CD8-positive, alpha-beta memory T cell (primary cell): Measurements from ENCODE around the gene CYREN. TPM values are rescaled to one million over a fixed set of nuclear protein-coding genes. Genes with fewer than 3 reads are reported as not detected.

Source experiments
- CTCF ChIA-PET: fragments of 350-600 bp; sonication (Branson Sonifier 250); formaldehyde crosslinking; loops from one replicate; lab custom pipeline; 2021; ENCODE audit warnings: antibody characterized with exemption; lab: Charles Lee
- POLR2A ChIA-PET: fragments of 350-600 bp; sonication (Branson Sonifier 250); formaldehyde crosslinking; loops from one replicate; lab custom pipeline; 2021; ENCODE audit warnings: antibody characterized with exemption; lab: Charles Lee
- DNase-seq, 5 donors: peaks; one replicate each; pipeline versions ENCODE4 v3.0.0 to v3.0.0-alpha.2; 2020 to 2022; ENCODE audit warnings: mixed read lengths in 1 of 5
- H3K27ac ChIP-seq: one replicate; pipeline ENCODE4 v1.7.0; 2013; ENCODE audit warnings: low read depth, mild to moderate bottlenecking, low read length, moderate library complexity
- H3K27me3 ChIP-seq: 2 replicates; pipeline ENCODE4 v1.7.0; 2013; ENCODE audit warnings: low read length, mild to moderate bottlenecking; ENCODE audit not compliant: insufficient read depth, poor library complexity, severe bottlenecking
- H3K36me3 ChIP-seq: 2 replicates; pipeline ENCODE4 v1.7.0; 2013; ENCODE audit warnings: mild to moderate bottlenecking, low read length, moderate library complexity; ENCODE audit not compliant: insufficient read depth
- H3K4me1 ChIP-seq: 2 replicates; pipeline ENCODE4 v1.7.0; 2013; ENCODE audit warnings: mild to moderate bottlenecking, low read length, moderate library complexity; ENCODE audit not compliant: insufficient read depth
- H3K4me3 ChIP-seq: 2 replicates; pipeline ENCODE4 v1.7.0; 2013; ENCODE audit warnings: mild to moderate bottlenecking, low read length
- H3K9me3 ChIP-seq: 2 replicates; pipeline ENCODE4 v1.7.0; 2013; ENCODE audit warnings: mild to moderate bottlenecking, low read length
- H3K27ac Mint-ChIP-seq, 8 donors: one replicate each; pipeline ENCODE4 v1.8.0; 2020 to 2021; ENCODE audit warnings: mixed read lengths in 8 of 8, mild to moderate bottlenecking in 6 of 8, inconsistent platforms in 3 of 8, moderate library complexity in 3 of 8
- H3K27me3 Mint-ChIP-seq, 2 donors: one replicate each; pipeline ENCODE4 v1.8.0; 2020 to 2021; ENCODE audit warnings: mixed read lengths in 2 of 2, mild to moderate bottlenecking in 1 of 2, moderate library complexity in 1 of 2
- H3K36me3 Mint-ChIP-seq, 3 donors: one replicate each; pipeline ENCODE4 v1.8.0; 2020 to 2021; ENCODE audit warnings: mixed read lengths in 3 of 3, inconsistent platforms in 1 of 3, mild to moderate bottlenecking in 1 of 3
- H3K4me1 Mint-ChIP-seq, 3 donors: one replicate each; pipeline ENCODE4 v1.8.0; 2020 to 2021; ENCODE audit warnings: mixed read lengths in 3 of 3, inconsistent platforms in 1 of 3, mild to moderate bottlenecking in 1 of 3
- H3K4me3 Mint-ChIP-seq, 7 donors: one replicate each; pipeline ENCODE4 v1.8.0; 2020 to 2021; ENCODE audit warnings: mixed read lengths in 7 of 7, mild to moderate bottlenecking in 6 of 7, moderate library complexity in 4 of 7, inconsistent platforms in 2 of 7
- H3K9me3 Mint-ChIP-seq, 5 donors: one replicate each; pipeline ENCODE4 v1.8.0; 2020 to 2022; ENCODE audit warnings: mixed read lengths in 5 of 5, mild to moderate bottlenecking in 3 of 5, moderate library complexity in 2 of 5, inconsistent platforms in 1 of 5
- polyA plus RNA-seq: library from polyadenylated mRNA; unstranded; fragments of 300-500 nt; fragmentation: Illumina TruSeq; gene quantifications from one replicate; pipeline ENCODE4 v1.2.3, GENCODE V29; 2021
- total RNA-seq, 2 experiments: library from RNA; stranded (reverse); gene quantifications; one replicate each; pipeline ENCODE4 v1.2.3, GENCODE V29; 2021

Gene CYREN
- total and polyA plus RNA-seq, 3 experiments from 2014 or later: 45.4 to 79.9 (median 77.2) TPM

- peaks cover 17% of the 10 kb centered on the region for H3K4me1 ChIP-seq
- Mint-ChIP-seq H3K4me1 (peaks cover 48 to 75% (median 63%) of the 10 kb centered on the region in 3 donors), H3K27ac (peak overlapping the region; percentile 64 to 99 (median 96)), H3K9me3 (no peaks in the 10 kb centered on the region), H3K36me3 (peaks cover 0 to 58% (median 5%) of the 10 kb centered on the region in 3 donors), H3K27me3 (no peaks in the 10 kb centered on the region), H3K4me3 (peak overlapping the region in 6 of 7 donors; percentile 17 to 97 (median 88))
- CTCF ChIA-PET: interaction anchor here (1.1 to 1.5 kb wide), 4 partner anchors 10 to 175 kb away, joined by 3 to 5 read pairs (median 4); partner anchors contain the start of gene TMEM140
- peaks cover 33% of the 10 kb centered on the region for H3K36me3 ChIP-seq
- H3K27ac ChIP-seq: no peak overlapping the region
- no peaks in the 10 kb centered on the region for H3K27me3 ChIP-seq
- no peak overlapping the region for H3K4me3 ChIP-seq
- no peaks in the 10 kb centered on the region for H3K9me3 ChIP-seq
- DNase-seq: peak in 2 of 5 donors; percentile 22 to 25
- POLR2A ChIA-PET: interaction anchor here (1.8 kb wide), 1 partner anchor 7 kb away, joined by 7 read pairs; no protein-coding TSS in a partner anchor
Observed at GRCh38 chr7:135168001-135168400, 2.5 kb downstream of the CYREN start.

GRCh38 chr7:135167365-135167917 lies 3.1 kb downstream of the CYREN start:
- no peak overlapping the region for H3K27ac ChIP-seq
- peak overlapping the region; percentile 2 to 97 (median 37) for H3K4me3 Mint-ChIP-seq
- CTCF ChIA-PET: interaction anchor here (1.1 to 3.0 kb wide), 5 partner anchors 10 to 181 kb away, joined by 3 to 11 read pairs (median 4); partner anchors contain the start of genes AGBL3 and TMEM140
- peaks cover 35% of the 10 kb centered on the region for H3K36me3 ChIP-seq
- H3K36me3 Mint-ChIP-seq: peaks cover under 1 to 64% (median 5%) of the 10 kb centered on the region in 3 donors
- POLR2A ChIA-PET: no interaction called here
- H3K4me1 Mint-ChIP-seq: peaks cover 48 to 80% (median 66%) of the 10 kb centered on the region in 3 donors
- H3K4me3 ChIP-seq: no peak overlapping the region
- no peaks in the 10 kb centered on the region for H3K9me3 Mint-ChIP-seq
- H3K27ac Mint-ChIP-seq: peak overlapping the region; percentile 64 to 99 (median 87)
- no peaks in the 10 kb centered on the region for H3K9me3 ChIP-seq
- peak in 1 of 5 donors; percentile 17 for DNase-seq
- no peaks in the 10 kb centered on the region for H3K27me3 Mint-ChIP-seq
- H3K27me3 ChIP-seq: no peaks in the 10 kb centered on the region
- H3K4me1 ChIP-seq: peaks cover 17% of the 10 kb centered on the region

- H3K9me3 Mint-ChIP-seq: no peaks in the 10 kb centered on the region
- H3K4me1 Mint-ChIP-seq: peaks cover 56 to 85% (median 68%) of the 10 kb centered on the region in 3 donors
- no peaks in the 10 kb centered on the region for H3K9me3 ChIP-seq
- ChIA-PET CTCF (interaction anchor here (1.2 to 3.0 kb wide), 3 partner anchors 9 to 180 kb away, joined by 3 to 11 read pairs (median 3); partner anchors contain the start of gene AGBL3), POLR2A (interaction anchor here (0.7 kb wide), 1 partner anchor 19 kb away, joined by 3 read pairs; the partner anchor contains the start of gene TMEM140)
- no peak overlapping the region for H3K4me3 ChIP-seq
- H3K27ac ChIP-seq: no peak overlapping the region
- no peaks in the 10 kb centered on the region for H3K27me3 ChIP-seq
- peaks cover 6 to 74% (median 8%) of the 10 kb centered on the region in 3 donors for H3K36me3 Mint-ChIP-seq
- H3K27me3 Mint-ChIP-seq: no peaks in the 10 kb centered on the region
- H3K36me3 ChIP-seq: peaks cover 37% of the 10 kb centered on the region
- peak overlapping the region; percentile 50 to 99 (median 82) for H3K27ac Mint-ChIP-seq
- DNase-seq: no peak
- peak overlapping the region in 4 of 7 donors; percentile 19 to 47 (median 35) for H3K4me3 Mint-ChIP-seq
- H3K4me1 ChIP-seq: peaks cover 17% of the 10 kb centered on the region
Observed at GRCh38 chr7:135166338-135166990, 4.0 kb downstream of the CYREN start.

- H3K4me3 ChIP-seq: no peak overlapping the region
- peak overlapping the region in 7 of 8 donors; percentile 33 to 99 (median 60) for H3K27ac Mint-ChIP-seq
- DNase-seq: no peak
- CTCF ChIA-PET: interaction anchor here (1.2 to 3.0 kb wide), 3 partner anchors 18 to 180 kb away, joined by 3 to 14 read pairs (median 11); partner anchors contain the start of genes AGBL3 and TMEM140
- peak overlapping the region in 1 of 7 donors; percentile 34 for H3K4me3 Mint-ChIP-seq
- POLR2A ChIA-PET: interaction anchor here (0.7 kb wide), 1 partner anchor 18 kb away, joined by 4 read pairs; the partner anchor contains the start of gene TMEM140
- no peaks in the 10 kb centered on the region for H3K9me3 ChIP-seq
- no peak overlapping the region for H3K27ac ChIP-seq
- no peaks in the 10 kb centered on the region for H3K27me3 Mint-ChIP-seq
- no peaks in the 10 kb centered on the region for H3K9me3 Mint-ChIP-seq
- peaks cover 21% of the 10 kb centered on the region for H3K4me1 ChIP-seq
- peaks cover 37% of the 10 kb centered on the region for H3K36me3 ChIP-seq
- peaks cover 6 to 80% (median 8%) of the 10 kb centered on the region in 3 donors for H3K36me3 Mint-ChIP-seq
- no peaks in the 10 kb centered on the region for H3K27me3 ChIP-seq
- peaks cover 57 to 85% (median 71%) of the 10 kb centered on the region in 3 donors for H3K4me1 Mint-ChIP-seq
Observed at GRCh38 chr7:135165862-135166261, 4.6 kb downstream of the CYREN start.

GRCh38 chr7:135164357-135165061 lies 6.0 kb downstream of the CYREN start:
- Mint-ChIP-seq H3K27ac (peak overlapping the region in 7 of 8 donors; percentile 47 to 87 (median 83)), H3K36me3 (peaks cover 10 to 82% (median 12%) of the 10 kb centered on the region in 3 donors), H3K9me3 (no peaks in the 10 kb centered on the region), H3K4me1 (peaks cover 64 to 92% (median 80%) of the 10 kb centered on the region in 3 donors), H3K27me3 (no peaks in the 10 kb centered on the region), H3K4me3 (peak overlapping the region in 1 of 7 donors; percentile 14)
- Histone ChIP-seq H3K4me1 (peaks cover 30% of the 10 kb centered on the region), H3K27me3 (no peaks in the 10 kb centered on the region), H3K4me3 (no peak overlapping the region), H3K9me3 (no peaks in the 10 kb centered on the region), H3K27ac (no peak overlapping the region), H3K36me3 (peaks cover 37% of the 10 kb centered on the region)
- DNase-seq: no peak
- ChIA-PET POLR2A (interaction anchor here (1.4 kb wide), 1 partner anchor 17 kb away, joined by 4 read pairs; the partner anchor contains the start of gene TMEM140), CTCF (interaction anchor here (0.9 to 3.0 kb wide), 3 partner anchors 17 to 178 kb away, joined by 3 to 14 read pairs (median 11); partner anchors contain the start of genes AGBL3 and TMEM140)

- H3K4me3 Mint-ChIP-seq: no peak overlapping the region
- no peaks in the 10 kb centered on the region for H3K9me3 Mint-ChIP-seq
- POLR2A ChIA-PET: no interaction called here
- H3K36me3 ChIP-seq: peaks cover 36% of the 10 kb centered on the region
- CTCF ChIA-PET: interaction anchor here (1.5 to 3.3 kb wide), 2 partner anchors 8 to 176 kb away, joined by 5 to 28 read pairs; partner anchors contain the start of genes AGBL3 and CYREN
- H3K9me3 ChIP-seq: no peaks in the 10 kb centered on the region
- no peak overlapping the region for H3K4me3 ChIP-seq
- no peaks in the 10 kb centered on the region for H3K27me3 Mint-ChIP-seq
- peak overlapping the region; percentile 32 to 91 (median 70) for H3K27ac Mint-ChIP-seq
- H3K27me3 ChIP-seq: no peaks in the 10 kb centered on the region
- no peak for DNase-seq
- peaks cover 59 to 92% (median 76%) of the 10 kb centered on the region in 3 donors for H3K4me1 Mint-ChIP-seq
- peaks cover 10 to 71% (median 12%) of the 10 kb centered on the region in 3 donors for H3K36me3 Mint-ChIP-seq
- peaks cover 36% of the 10 kb centered on the region for H3K4me1 ChIP-seq
- H3K27ac ChIP-seq: no peak overlapping the region
Observed at GRCh38 chr7:135162382-135163001, 8.0 kb downstream of the CYREN start.

GRCh38 chr7:135161669-135162068 lies 8.8 kb downstream of the CYREN start:
- H3K36me3 Mint-ChIP-seq: peaks cover 15 to 72% (median 15%) of the 10 kb centered on the region in 3 donors
- peaks cover 4 to 6% (median 5%) of the 10 kb centered on the region in 5 donors for H3K9me3 Mint-ChIP-seq
- Histone ChIP-seq H3K27me3 (no peaks in the 10 kb centered on the region), H3K27ac (peak overlapping the region; percentile 74), H3K9me3 (peaks cover 4% of the 10 kb centered on the region), H3K4me3 (no peak overlapping the region), H3K36me3 (peaks cover 35% of the 10 kb centered on the region), H3K4me1 (peaks cover 42% of the 10 kb centered on the region)
- peaks cover 61 to 92% (median 76%) of the 10 kb centered on the region in 3 donors for H3K4me1 Mint-ChIP-seq
- ChIA-PET CTCF (interaction anchor here (1.5 to 3.3 kb wide), 3 partner anchors 8 to 175 kb away, joined by 5 to 28 read pairs (median 8); partner anchors contain the start of genes AGBL3 and CYREN), POLR2A (interaction anchor here (1.9 kb wide), 1 partner anchor 7 kb away, joined by 7 read pairs; no protein-coding TSS in a partner anchor)
- H3K27me3 Mint-ChIP-seq: no peaks in the 10 kb centered on the region
- no peak overlapping the region for H3K4me3 Mint-ChIP-seq
- H3K27ac Mint-ChIP-seq: peak overlapping the region in 7 of 8 donors; percentile 2 to 92 (median 77)
- DNase-seq: no peak
